BLaER1 treated with 17β-estradiol and CSF1 and Interleukin-3, amounts not matched to agents 10 nM and 100 nM (cell line): ENCODE measurements around the gene SSTR3.

ENCODE experiments used
- H3K27ac ChIP-seq, 11 experiments: shearing (Covaris generic); formaldehyde crosslinking; 2 replicates each; pipeline ENCODE4 v1.8.1; 2022
- H3K27me3 ChIP-seq, 11 experiments: shearing (Covaris generic); formaldehyde crosslinking; 2 replicates each; pipeline ENCODE4 v1.8.1; 2022
- H3K36me3 ChIP-seq, 11 experiments: shearing (Covaris generic); formaldehyde crosslinking; 2 replicates each; pipeline ENCODE4 v1.8.1; 2022
- H3K4me1 ChIP-seq, 10 experiments: shearing (Covaris generic); formaldehyde crosslinking; 2 replicates each; pipeline ENCODE4 v1.8.1; 2022
- H3K4me2 ChIP-seq, 11 experiments: shearing (Covaris generic); formaldehyde crosslinking; 2 replicates each; pipeline ENCODE4 v1.8.1; 2022
- H3K4me3 ChIP-seq, 10 experiments: shearing (Covaris generic); formaldehyde crosslinking; 2 replicates each; pipeline ENCODE4 v1.8.1; 2022
- H3K9ac ChIP-seq, 11 experiments: shearing (Covaris generic); formaldehyde crosslinking; 2 replicates each; pipeline ENCODE4 v1.8.1; 2022
- H3K9me3 ChIP-seq, 11 experiments: shearing (Covaris generic); formaldehyde crosslinking; replicated peaks in 1 of 11; 2 replicates each; pipeline ENCODE4 v1.8.1; 2022
- H4K20me1 ChIP-seq, 11 experiments: shearing (Covaris generic); formaldehyde crosslinking; 2 replicates each; pipeline ENCODE4 v1.8.1; 2022
- Cebpa-rat ChIP-seq, 11 experiments: shearing (Covaris generic); IDR thresholded peaks; 2 replicates each; pipeline ENCODE4 v1.8.1; 2022

The SSTR3 gene

DNA sequence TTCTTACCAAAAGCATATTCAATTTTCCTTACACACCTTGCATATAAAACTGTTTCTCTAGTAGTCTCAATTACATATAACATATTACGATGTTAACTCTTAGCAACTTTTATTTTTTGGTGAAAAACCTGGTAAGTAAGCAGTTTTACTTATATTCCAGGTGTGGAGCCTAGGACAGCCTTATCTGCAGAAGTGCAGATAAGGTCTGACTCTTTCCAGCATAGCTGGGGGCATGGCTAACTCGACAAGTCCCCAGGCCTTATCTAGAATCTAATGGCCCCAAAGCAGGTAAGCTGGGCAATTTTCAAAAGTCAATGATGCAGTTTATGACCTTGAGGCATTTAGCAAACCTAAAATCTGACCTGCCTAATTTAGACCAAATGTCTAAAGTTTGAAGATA is 20.1 kb downstream of the SSTR3 start:
- Histone ChIP-seq H3K36me3 (no peaks in the 10 kb centered on the region), H3K4me1 (peaks cover 16 to 39% (median 23%) of the 10 kb centered on the region in 10 experiments), H3K4me3 (no peak overlapping the region), H3K9me3 (peaks cover 6 to 16% (median 9%) of the 10 kb centered on the region in 11 experiments; a peak in 20 of 22 replicates), H3K27me3 (no peaks in the 10 kb centered on the region), H4K20me1 (no peaks in the 10 kb centered on the region), H3K4me2 (no peak overlapping the region), H3K27ac (no peak overlapping the region), H3K9ac (no peak overlapping the region)
- TF ChIP-seq Cebpa-rat (IDR thresholded peaks at IDR 0.05), result no peak

DNA sequence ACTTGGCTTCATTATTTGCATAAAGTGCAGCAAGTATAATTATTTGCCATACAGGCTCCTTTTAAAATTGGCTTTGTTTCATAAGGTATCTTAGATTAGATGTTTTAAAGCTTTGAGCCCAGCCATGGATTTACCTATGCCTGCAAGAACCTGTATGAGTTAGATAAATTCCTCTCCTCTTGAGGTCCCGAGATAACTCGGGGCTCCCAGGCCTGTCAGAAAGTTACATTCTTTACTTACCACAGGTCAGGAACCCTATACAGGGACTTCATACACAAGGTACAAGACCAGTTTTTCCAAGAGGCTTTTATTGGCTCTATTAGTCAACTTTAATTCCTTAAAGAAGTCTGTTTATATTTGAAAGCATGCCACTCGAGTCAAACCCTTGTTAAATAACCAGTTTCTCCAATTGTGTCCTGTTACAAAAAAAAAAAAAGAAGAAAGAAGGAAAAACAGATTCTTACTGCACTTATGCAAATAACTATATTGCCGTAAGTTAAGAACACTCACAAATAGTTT is 22.0 kb downstream of the SSTR3 start:
- H4K20me1 ChIP-seq, result no peaks in the 10 kb centered on the region
- no peak overlapping the region for H3K4me3 ChIP-seq

DNA sequence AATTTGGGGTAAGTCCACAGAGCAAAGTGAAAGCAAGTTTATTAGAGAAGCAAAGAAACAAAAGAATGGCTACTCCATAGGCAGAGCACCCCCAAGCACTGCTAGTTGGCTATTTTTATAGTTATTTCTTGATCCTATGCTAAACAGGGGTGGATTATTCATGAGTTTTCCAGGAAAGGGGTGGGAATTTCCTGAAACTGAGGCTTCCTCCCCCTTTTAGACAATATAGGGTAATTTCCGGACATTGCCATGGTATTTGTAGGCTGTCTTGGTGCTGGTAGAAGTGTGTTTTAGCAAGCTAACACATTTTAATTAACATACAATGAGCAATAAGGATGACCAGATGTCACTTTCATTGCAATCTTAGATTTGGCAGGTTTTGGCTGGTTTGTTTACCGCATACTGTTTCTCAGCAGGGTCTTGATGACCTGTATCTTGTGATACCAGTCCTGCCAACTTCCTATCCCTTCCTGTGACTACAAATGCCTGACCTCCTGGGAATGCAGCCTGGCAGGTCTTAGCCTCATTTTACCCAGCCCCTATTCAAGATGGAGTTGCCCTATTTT is 23.3 kb downstream of the SSTR3 start:
- Histone ChIP-seq H3K36me3 (no peaks in the 10 kb centered on the region), H4K20me1 (no peaks in the 10 kb centered on the region; a peak in 1 of 22 replicates), H3K27me3 (no peaks in the 10 kb centered on the region), H3K4me1 (peaks cover 43 to 51% (median 48%) of the 10 kb centered on the region in 10 experiments), H3K4me2 (peak overlapping the region; percentile 68 to 92 (median 86); a peak in 17 of 22 replicates), H3K9me3 (peaks cover 6 to 16% (median 9%) of the 10 kb centered on the region in 11 experiments; a peak in 20 of 22 replicates), H3K4me3 (no peak overlapping the region), H3K27ac (no peak overlapping the region), H3K9ac (no peak overlapping the region)
- TF ChIP-seq Cebpa-rat (IDR thresholded peaks at IDR 0.05), result no peak

More for the DNA sequence above, 22.0 kb downstream of the SSTR3 start:
- no peak for TF ChIP-seq Cebpa-rat (IDR thresholded peaks at IDR 0.05)
- no peak overlapping the region for H3K4me2 ChIP-seq
- peaks cover 6 to 16% (median 9%) of the 10 kb centered on the region in 11 experiments; a peak in 20 of 22 replicates for H3K9me3 ChIP-seq
- H3K27ac ChIP-seq, result no peak overlapping the region
- H3K4me1 ChIP-seq, result peaks cover 35 to 46% (median 37%) of the 10 kb centered on the region in 10 experiments
- H3K9ac ChIP-seq, result no peak overlapping the region
- no peaks in the 10 kb centered on the region for H3K27me3 ChIP-seq
- H3K36me3 ChIP-seq, result no peaks in the 10 kb centered on the region

DNA sequence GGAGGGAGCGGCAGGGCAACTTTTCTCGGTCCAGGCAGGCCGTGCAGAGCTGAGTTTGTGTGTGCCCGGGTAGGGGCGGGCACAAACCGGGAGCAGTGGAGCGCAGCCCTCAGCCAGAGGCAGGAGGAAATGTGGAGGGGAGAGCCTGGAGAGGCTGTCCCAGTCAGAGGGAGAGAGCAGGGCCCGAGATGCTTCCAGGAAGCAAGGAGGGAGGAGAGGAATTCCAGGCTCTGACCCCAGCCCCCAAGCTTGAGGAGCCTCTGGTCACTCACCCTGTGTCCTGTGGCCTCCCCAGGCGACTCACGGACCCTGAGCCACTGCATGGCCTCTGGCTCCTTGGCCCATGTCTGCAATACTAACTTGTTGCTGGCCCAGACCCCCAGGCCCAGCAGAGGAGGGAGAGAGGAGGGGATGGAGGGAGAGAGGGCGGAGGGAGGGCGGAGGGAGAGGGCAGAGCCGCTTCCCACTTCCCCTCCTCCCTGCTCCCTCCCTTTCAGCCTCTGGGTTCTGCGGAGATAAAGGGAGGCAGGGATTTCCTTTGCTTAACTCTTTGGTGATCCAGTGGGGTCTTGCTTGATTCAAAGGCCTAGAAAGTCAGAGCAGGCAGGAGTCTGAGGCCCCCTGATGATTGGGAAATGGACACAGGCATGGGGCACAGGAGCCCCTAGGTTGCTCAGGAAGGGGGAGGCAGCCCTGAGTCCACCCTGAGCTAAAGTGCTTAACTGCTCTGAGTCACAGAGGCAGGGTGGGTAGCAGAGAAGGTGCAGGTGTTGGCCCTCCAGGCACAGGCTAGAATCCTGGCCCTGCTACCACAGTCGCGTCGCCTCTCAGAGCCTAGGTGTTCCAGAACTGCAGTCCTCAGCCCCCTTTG is 24.2 kb downstream of the SSTR3 start, which contains the start of gene C1QTNF6:
TSS of gene C1QTNF6 (minus strand) at position 357 of the 871 bp plus-strand sequence. CDS start at position 323, 34 bp downstream.
- Histone ChIP-seq H3K9me3 (peaks cover 5 to 11% (median 6%) of the 10 kb centered on the region in 11 experiments; a peak in 20 of 22 replicates), H3K36me3 (no peaks in the 10 kb centered on the region), H3K27me3 (no peaks in the 10 kb centered on the region), H3K4me3 (peak within 1 kb of the TSS in 7 of 10 experiments; percentile 14 to 48 (median 19); a peak in 13 of 20 replicates), H3K4me2 (peak within 1 kb of the TSS; percentile 68 to 92 (median 86)), H3K27ac (peak within 1 kb of the TSS in 10 of 11 experiments; percentile 11 to 64 (median 44); a peak in 14 of 22 replicates), H3K9ac (peak within 1 kb of the TSS; percentile 8 to 67 (median 54); a peak in 19 of 22 replicates), H4K20me1 (no peaks in the 10 kb centered on the region; a peak in 1 of 22 replicates), H3K4me1 (peaks cover 35 to 60% (median 56%) of the 10 kb centered on the region in 10 experiments)
- no peak for TF ChIP-seq Cebpa-rat (IDR thresholded peaks at IDR 0.05)

DNA sequence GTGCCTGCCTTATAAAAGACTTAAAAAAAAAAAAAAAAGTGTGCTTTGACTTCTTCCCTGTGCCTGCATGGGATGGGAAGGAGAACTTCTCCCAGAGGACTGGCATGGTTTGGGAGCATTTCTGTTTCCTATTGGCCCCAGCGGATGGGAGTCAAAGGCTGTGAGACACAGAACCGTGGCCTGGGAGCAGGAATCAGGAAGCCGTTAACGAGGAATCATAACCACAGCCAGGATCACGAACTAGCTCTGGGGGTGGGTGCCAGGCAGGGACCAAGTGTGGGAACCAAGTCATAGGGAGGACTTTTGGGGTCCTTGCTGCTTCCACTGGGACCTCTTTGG is 24.8 kb downstream of the SSTR3 start:
- no peaks in the 10 kb centered on the region for H3K36me3 ChIP-seq
- no peaks in the 10 kb centered on the region for H3K27me3 ChIP-seq
- H3K9ac ChIP-seq, result peak overlapping the region; percentile 8 to 67 (median 54); a peak in 19 of 22 replicates
- H3K4me2 ChIP-seq, result peak overlapping the region; percentile 68 to 92 (median 86)
- TF ChIP-seq Cebpa-rat (IDR thresholded peaks at IDR 0.05), result no peak
- H3K27ac ChIP-seq, result peak overlapping the region in 10 of 11 experiments; percentile 11 to 64 (median 44); a peak in 14 of 22 replicates
- H3K4me1 ChIP-seq, result peaks cover 32 to 66% (median 60%) of the 10 kb centered on the region in 10 experiments
- H3K4me3 ChIP-seq, result peak overlapping the region in 7 of 10 experiments; percentile 14 to 48 (median 19); a peak in 13 of 20 replicates
- H3K9me3 ChIP-seq, result peaks cover 0 to 5% (median 0%) of the 10 kb centered on the region in 11 experiments; a peak in 5 of 22 replicates
- no peaks in the 10 kb centered on the region; a peak in 1 of 22 replicates for H4K20me1 ChIP-seq

DNA sequence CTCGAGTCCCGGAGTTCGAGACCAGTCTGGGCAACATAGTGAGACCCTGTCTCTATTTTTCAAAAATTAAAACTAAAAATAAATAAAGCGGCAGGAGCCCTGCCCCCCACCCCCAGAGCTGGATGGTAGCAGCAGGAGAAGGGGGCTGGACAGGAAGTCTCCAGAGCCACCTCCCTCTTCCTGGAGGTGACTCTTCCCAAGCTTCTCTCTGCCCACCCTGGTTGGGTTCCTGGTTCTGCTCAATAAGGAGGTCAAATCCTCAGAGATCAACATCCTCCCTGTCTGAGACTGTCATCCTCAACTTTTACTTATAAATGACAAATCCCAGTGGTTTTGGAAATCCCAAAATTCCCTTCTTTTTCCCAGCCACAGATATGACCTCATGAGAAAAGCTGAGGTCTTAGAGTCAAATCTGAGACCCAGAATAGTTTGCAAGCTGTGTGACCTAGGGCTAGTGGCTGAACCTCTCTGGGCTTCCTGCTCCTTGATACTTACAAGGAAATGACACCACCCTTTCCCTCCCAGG is 25.2 kb downstream of the SSTR3 start:
- peak overlapping the region; percentile 68 to 92 (median 86) for H3K4me2 ChIP-seq
- H3K4me3 ChIP-seq, result peak overlapping the region in 3 of 10 experiments; percentile 19 to 48 (median 47); a peak in 5 of 20 replicates
- H3K27ac ChIP-seq, result peak overlapping the region in 3 of 11 experiments; percentile 42 to 64 (median 43); a peak in 4 of 22 replicates
- H3K4me1 ChIP-seq, result peaks cover 32 to 68% (median 60%) of the 10 kb centered on the region in 10 experiments
- 0 out of 22 replicates have a peak, but pooled peaks cover 0 to under 1% (median 0%) of the 10 kb centered on the region in 11 experiments for H3K9me3 ChIP-seq
- H3K27me3 ChIP-seq, result no peaks in the 10 kb centered on the region
- no peaks in the 10 kb centered on the region for H3K36me3 ChIP-seq
- no peaks in the 10 kb centered on the region; a peak in 1 of 22 replicates for H4K20me1 ChIP-seq
- H3K9ac ChIP-seq, result peak overlapping the region in 9 of 11 experiments; percentile 32 to 67 (median 54); a peak in 9 of 22 replicates
- TF ChIP-seq Cebpa-rat (IDR thresholded peaks at IDR 0.05), result no peak

DNA sequence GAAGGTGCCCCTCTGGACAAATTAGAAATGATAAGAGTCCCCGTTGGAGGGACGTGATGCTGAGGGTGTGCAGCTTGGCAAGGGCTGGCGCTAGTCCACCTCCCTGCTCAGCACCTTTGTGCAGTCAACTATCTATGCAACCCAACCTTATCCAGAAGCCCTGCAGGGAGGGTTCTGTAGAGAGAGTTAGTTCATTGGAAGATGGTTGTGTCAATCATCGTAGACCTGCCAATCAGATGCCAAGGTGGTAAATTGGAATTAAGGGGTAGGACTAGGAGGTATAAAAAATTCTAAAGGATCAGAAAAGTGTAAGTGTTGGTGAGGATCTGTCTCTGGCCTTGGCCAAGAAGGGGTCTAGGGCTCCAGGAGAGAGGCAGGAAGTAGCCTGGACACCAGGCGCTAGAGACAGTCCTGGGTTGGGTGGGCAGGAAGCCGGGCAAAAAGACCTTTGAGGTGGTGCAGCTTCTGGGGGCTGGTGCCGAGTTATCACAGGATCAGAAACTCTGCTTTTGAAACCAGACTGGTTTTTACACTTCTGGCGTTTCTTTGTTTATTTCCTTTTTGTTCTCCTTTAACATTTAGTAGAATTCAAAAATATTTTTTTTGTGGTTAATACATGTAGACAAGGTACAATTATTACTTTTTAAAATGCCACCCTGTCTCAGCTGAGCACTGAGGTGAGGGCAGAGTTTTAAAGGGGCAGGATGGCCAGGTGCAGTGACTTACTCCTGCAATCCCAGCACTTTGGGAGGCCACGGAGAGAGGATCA is 25.9 kb downstream of the SSTR3 start:
- H3K27me3 ChIP-seq, result no peaks in the 10 kb centered on the region
- no peak for TF ChIP-seq Cebpa-rat (IDR thresholded peaks at IDR 0.05)
- no peaks in the 10 kb centered on the region for H3K36me3 ChIP-seq
- H3K9me3 ChIP-seq, result no peaks in the 10 kb centered on the region
- H4K20me1 ChIP-seq, result no peaks in the 10 kb centered on the region; a peak in 1 of 22 replicates
- peaks cover 32 to 73% (median 60%) of the 10 kb centered on the region in 10 experiments for H3K4me1 ChIP-seq
- H3K9ac ChIP-seq, result peak overlapping the region in 3 of 11 experiments; percentile 32 to 54 (median 37); a peak in 2 of 22 replicates
- peak overlapping the region; percentile 68 to 92 (median 86) for H3K4me2 ChIP-seq
- H3K4me3 ChIP-seq, result 0 out of 20 replicates have a peak overlapping the region, but pooled peaks of 1 of the 10 experiments have one; percentile 47
- H3K27ac ChIP-seq, result no peak overlapping the region; a peak in 1 of 22 replicates
